ENCODE data around the gene NCKAP5. TPM values are rescaled to one million over a fixed set of nuclear protein-coding genes. Genes with fewer than 3 reads are reported as not detected.

Gene NCKAP5
- total RNA-seq, 2 donors from 2014 or later, result 0.78 to 2.6 TPM

DNA sequence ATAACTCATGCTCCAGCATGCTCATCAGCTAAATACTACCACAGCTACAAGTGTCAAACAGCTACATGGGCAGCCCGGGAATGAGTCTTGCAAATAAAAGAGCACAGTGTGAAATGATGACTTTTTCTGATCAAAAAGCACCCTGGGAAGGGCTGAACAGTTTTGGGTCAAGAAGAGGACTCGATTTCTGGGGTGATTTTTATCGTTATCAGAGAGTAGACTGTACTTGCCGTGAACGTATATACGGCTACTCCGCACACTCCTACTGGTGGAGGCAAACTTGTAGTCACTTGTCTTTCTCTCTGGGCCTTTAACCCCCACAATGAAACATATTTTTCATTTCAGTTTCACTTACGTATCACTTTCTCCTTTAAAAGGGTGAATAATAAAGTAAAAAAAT, 54.4 kb downstream of the NCKAP5 start:
- H3K9me3 ChIP-seq, result no peaks in the 10 kb centered on the region
- DNase-seq (no peak), ATAC-seq (no peak)
- H3K4me1 ChIP-seq, result no peaks in the 10 kb centered on the region
- intact Hi-C loops (cut with DNase I), result no loop called here
- H3K27ac ChIP-seq, result no peak overlapping the region
- no peak for TF ChIP-seq POLR2A (IDR thresholded peaks at IDR 0.05)
- TF ChIP-seq, protein P1, sequence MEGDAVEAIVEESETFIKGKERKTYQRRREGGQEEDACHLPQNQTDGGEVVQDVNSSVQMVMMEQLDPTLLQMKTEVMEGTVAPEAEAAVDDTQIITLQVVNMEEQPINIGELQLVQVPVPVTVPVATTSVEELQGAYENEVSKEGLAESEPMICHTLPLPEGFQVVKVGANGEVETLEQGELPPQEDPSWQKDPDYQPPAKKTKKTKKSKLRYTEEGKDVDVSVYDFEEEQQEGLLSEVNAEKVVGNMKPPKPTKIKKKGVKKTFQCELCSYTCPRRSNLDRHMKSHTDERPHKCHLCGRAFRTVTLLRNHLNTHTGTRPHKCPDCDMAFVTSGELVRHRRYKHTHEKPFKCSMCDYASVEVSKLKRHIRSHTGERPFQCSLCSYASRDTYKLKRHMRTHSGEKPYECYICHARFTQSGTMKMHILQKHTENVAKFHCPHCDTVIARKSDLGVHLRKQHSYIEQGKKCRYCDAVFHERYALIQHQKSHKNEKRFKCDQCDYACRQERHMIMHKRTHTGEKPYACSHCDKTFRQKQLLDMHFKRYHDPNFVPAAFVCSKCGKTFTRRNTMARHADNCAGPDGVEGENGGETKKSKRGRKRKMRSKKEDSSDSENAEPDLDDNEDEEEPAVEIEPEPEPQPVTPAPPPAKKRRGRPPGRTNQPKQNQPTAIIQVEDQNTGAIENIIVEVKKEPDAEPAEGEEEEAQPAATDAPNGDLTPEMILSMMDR (IDR thresholded peaks at IDR 0.05), result no peak
- no peaks in the 10 kb centered on the region for H3K27me3 ChIP-seq
- whole genome bisulfite sequencing, 2 donors, result 76 to 77% methylated on average over 8 of the region's 8 CpGs
- H3K4me3 ChIP-seq, result no peak overlapping the region
- H3K36me3 ChIP-seq (replicated peaks in 1 of 2; ENCODE audit: insufficient read depth in 1 of 2, low read depth in 2 of 2), result no peaks in the 10 kb centered on the region

GRCh38 chr2:133512121-133512520, 56.1 kb downstream of the NCKAP5 start:
- ATAC-seq (no peak), DNase-seq (no peak)
- no peak overlapping the region for H3K27ac ChIP-seq
- no peaks in the 10 kb centered on the region for H3K27me3 ChIP-seq
- H3K4me3 ChIP-seq, result no peak overlapping the region
- no peak for TF ChIP-seq POLR2A (IDR thresholded peaks at IDR 0.05)
- TF ChIP-seq, protein P1 (IDR thresholded peaks at IDR 0.05), result no peak
- H3K36me3 ChIP-seq (replicated peaks in 1 of 2; ENCODE audit: insufficient read depth in 1 of 2, low read depth in 2 of 2), result no peaks in the 10 kb centered on the region
- H3K4me1 ChIP-seq, result no peaks in the 10 kb centered on the region
- intact Hi-C loops (cut with DNase I), result no loop called here
- H3K9me3 ChIP-seq, result no peaks in the 10 kb centered on the region
- 74 to 81% methylated on average over 4 of the region's 4 CpGs for WGBS, 2 donors

DNA sequence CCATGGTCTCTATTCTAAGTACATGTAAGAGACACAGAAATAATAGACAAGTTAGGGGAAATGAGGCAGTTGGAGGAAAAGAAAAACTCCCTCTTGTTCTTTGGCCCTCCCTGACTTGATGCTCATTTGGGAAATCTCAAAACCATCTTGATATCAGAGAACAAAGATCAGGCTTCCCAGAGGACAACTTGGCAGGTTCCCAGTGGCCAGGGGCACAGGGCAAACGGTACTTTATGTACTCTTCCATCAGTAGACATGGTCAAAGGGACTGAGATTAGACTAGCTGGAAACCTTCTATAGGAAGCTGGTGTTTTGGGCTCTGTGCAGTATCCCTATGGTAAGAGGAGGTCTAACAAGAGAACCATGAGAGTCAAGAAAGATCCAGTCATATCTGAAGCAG, 56.6 kb downstream of the NCKAP5 start:
- DNase-seq (no peak), ATAC-seq (no peak)
- no peak overlapping the region for H3K27ac ChIP-seq
- no peaks in the 10 kb centered on the region for H3K9me3 ChIP-seq
- no peaks in the 10 kb centered on the region for H3K36me3 ChIP-seq (replicated peaks in 1 of 2; ENCODE audit: insufficient read depth in 1 of 2, low read depth in 2 of 2)
- no peak overlapping the region for H3K4me3 ChIP-seq
- H3K27me3 ChIP-seq, result no peaks in the 10 kb centered on the region
- intact Hi-C loops (cut with DNase I), result no loop called here
- WGBS, 2 donors, result 5 to 44% methylated on average over 1 of the region's 1 CpG
- TF ChIP-seq POLR2A (IDR thresholded peaks at IDR 0.05), result no peak
- TF ChIP-seq, protein P1 (IDR thresholded peaks at IDR 0.05), result no peak
- no peaks in the 10 kb centered on the region for H3K4me1 ChIP-seq

DNA sequence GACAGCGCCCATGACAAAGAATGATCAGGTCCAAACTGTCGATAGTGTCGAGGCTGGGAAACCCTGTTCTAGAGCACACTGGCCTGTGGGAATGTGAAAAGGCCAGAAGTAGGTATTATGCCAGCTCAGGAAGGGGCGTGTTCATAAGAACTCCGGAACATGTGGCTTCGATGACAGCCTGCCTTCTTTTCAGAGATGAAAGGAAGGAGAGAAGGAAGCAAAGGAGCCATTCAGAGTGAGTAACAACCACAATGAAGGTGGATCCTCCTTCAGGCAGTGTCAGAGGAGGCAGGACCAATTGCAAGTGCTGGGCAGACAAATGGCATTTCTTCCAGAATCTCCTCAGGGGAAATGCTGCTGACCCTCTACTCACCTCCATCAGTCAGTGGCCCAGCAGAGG, 58.5 kb downstream of the NCKAP5 start:
- Histone ChIP-seq H3K4me3 (no peak overlapping the region), H3K27me3 (no peaks in the 10 kb centered on the region), H3K27ac (no peak overlapping the region), H3K36me3 (replicated peaks in 1 of 2; ENCODE audit: insufficient read depth in 1 of 2, low read depth in 2 of 2) (no peaks in the 10 kb centered on the region), H3K4me1 (peaks cover 8% of the 10 kb centered on the region), H3K9me3 (no peaks in the 10 kb centered on the region)
- no peak for ATAC-seq
- TF ChIP-seq, protein P1 (IDR thresholded peaks at IDR 0.05), result no peak
- no peak for TF ChIP-seq POLR2A (IDR thresholded peaks at IDR 0.05)
- 74 to 82% methylated on average over 6 of the region's 6 CpGs for WGBS, 2 donors
- intact Hi-C loops (cut with DNase I), result no loop called here
- no peak for DNase-seq

GRCh38 chr2:133508546-133509165, 59.6 kb downstream of the NCKAP5 start:
- DNase-seq, result no peak
- no peaks in the 10 kb centered on the region for H3K36me3 ChIP-seq (replicated peaks in 1 of 2; ENCODE audit: insufficient read depth in 1 of 2, low read depth in 2 of 2)
- intact Hi-C loops (cut with DNase I), result no loop called here
- no peak overlapping the region for H3K27ac ChIP-seq
- no peak for ATAC-seq
- WGBS, 2 donors, result 59 to 62% methylated on average over 7 of the region's 7 CpGs
- peaks cover 17% of the 10 kb centered on the region for H3K4me1 ChIP-seq
- H3K27me3 ChIP-seq, result no peaks in the 10 kb centered on the region
- TF ChIP-seq, protein P1 (IDR thresholded peaks at IDR 0.05), result no peak
- no peak for TF ChIP-seq POLR2A (IDR thresholded peaks at IDR 0.05)
- H3K9me3 ChIP-seq, result no peaks in the 10 kb centered on the region
- no peak overlapping the region for H3K4me3 ChIP-seq
